ENCODE results near the gene ZBTB48. TPM values are rescaled to one million over a fixed set of nuclear protein-coding genes. Genes with fewer than 3 reads are reported as not detected.

Gene ZBTB48
- total and polyA plus RNA-seq, 4 donors: 8.3 to 18.1 (median 13.1) TPM

DNA sequence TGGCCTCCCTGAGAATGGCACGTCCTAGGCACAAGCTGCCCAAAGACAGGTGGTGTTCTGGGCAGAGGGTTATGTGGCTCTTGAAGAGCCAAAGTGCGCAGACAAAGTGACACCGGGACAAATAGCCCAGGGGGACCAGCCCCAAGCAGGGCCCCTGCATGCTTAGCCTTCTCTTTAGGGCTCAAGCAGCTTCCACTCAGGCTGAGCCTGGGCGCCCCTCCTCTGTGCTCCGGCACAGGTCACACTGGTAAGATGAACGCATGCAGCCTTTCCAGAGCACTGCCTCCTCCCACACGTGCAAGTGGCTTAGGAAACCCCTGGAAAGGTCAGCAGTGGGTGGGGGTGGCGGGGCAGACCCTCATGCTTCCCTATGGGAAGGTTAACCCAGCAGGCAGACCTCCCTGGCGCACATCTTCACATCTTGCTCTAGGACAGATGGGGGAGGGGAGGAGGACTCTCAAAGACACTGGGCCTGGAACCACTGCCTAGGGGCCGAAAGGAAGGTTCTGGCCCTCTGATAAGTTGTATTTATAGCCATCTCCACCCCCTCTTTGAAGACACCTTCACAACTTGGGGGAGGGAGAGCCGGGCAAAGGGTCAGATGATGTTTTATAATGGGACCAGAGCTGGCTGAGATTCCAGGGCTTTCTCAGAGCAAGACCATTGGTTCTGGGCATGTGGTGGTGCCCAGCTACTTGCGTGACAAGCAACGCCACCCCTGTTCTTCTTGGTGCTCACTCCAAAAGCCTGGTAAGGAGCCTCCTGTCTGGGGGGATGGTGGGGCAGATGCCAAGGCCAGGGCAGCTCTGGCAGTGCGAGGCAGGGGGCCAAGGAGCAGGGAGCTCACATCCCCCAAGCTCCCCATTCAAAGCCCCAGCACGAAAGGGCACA, 17.3 kb downstream of the ZBTB48 start:
- Histone ChIP-seq H3K36me3 (ENCODE audit: control insufficient read depth in 4 of 4, insufficient read depth in 3 of 4, low read depth in 1 of 4, low read length in 3 of 4) (peaks cover 22 to 45% (median 34%) of the 10 kb centered on the region in 4 donors), H3K4me3 (ENCODE audit: low read depth in 1 of 3, low read length in 3 of 3) (no peak overlapping the region), H3K27me3 (ENCODE audit: control insufficient read depth in 4 of 4, insufficient read depth in 4 of 4, low read length in 3 of 4) (no peaks in the 10 kb centered on the region), H3K27ac (ENCODE audit: low read depth in 1 of 2, low read length in 2 of 2) (no peak overlapping the region), H3K9me3 (ENCODE audit: control insufficient read depth in 4 of 4, low read length in 3 of 4) (no peaks in the 10 kb centered on the region), H3K4me1 (ENCODE audit: control insufficient read depth in 4 of 4, insufficient read depth in 4 of 4, low read length in 3 of 4) (peaks cover 3 to 42% (median 28%) of the 10 kb centered on the region in 4 donors), H3K9ac (ENCODE audit: low read depth in 1 of 2, low read length in 2 of 2) (no peak overlapping the region)
- no peak for DNase-seq (ENCODE audit: low spot score)
- 85% methylated on average over 15 of the region's 15 CpGs for WGBS
- TF ChIP-seq, protein P1, sequence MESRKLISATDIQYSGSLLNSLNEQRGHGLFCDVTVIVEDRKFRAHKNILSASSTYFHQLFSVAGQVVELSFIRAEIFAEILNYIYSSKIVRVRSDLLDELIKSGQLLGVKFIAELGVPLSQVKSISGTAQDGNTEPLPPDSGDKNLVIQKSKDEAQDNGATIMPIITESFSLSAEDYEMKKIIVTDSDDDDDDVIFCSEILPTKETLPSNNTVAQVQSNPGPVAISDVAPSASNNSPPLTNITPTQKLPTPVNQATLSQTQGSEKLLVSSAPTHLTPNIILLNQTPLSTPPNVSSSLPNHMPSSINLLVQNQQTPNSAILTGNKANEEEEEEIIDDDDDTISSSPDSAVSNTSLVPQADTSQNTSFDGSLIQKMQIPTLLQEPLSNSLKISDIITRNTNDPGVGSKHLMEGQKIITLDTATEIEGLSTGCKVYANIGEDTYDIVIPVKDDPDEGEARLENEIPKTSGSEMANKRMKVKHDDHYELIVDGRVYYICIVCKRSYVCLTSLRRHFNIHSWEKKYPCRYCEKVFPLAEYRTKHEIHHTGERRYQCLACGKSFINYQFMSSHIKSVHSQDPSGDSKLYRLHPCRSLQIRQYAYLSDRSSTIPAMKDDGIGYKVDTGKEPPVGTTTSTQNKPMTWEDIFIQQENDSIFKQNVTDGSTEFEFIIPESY (IDR thresholded peaks at IDR 0.05): no peak

DNA sequence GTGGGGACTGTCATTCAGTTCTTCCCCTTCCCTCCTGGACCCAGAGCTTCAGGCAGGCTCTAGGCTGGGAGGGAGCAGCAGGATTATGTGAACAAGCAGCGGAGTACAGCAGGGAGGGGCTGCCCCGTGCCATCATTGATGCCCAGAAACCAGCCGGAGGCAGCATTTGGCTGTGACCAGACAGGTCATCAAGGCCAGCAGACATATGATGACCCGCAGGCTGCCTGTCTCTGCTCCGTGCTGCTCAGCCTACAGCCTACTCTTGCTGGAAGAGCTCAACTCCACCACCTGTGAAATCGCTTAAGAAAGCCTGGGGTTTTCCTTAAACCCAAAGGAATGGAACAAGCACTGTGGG, 18.0 kb downstream of the ZBTB48 start:
- DNase-seq (ENCODE audit: low spot score): no peak
- WGBS: 87% methylated on average over 6 of the region's 6 CpGs
- no peak overlapping the region for H3K4me3 ChIP-seq (ENCODE audit: low read depth in 1 of 3, low read length in 3 of 3)
- peaks cover 20 to 38% (median 30%) of the 10 kb centered on the region in 4 donors for H3K36me3 ChIP-seq (ENCODE audit: control insufficient read depth in 4 of 4, insufficient read depth in 3 of 4, low read depth in 1 of 4, low read length in 3 of 4)
- H3K9me3 ChIP-seq (ENCODE audit: control insufficient read depth in 4 of 4, low read length in 3 of 4): no peaks in the 10 kb centered on the region
- TF ChIP-seq YY1 (IDR thresholded peaks at IDR 0.05): no peak
- TF ChIP-seq EGR1 (IDR thresholded peaks at IDR 0.05; ENCODE audit: low read depth in 2 of 2): no peak
- no peak for TF ChIP-seq HNF4A (conservative IDR thresholded peaks at IDR 0.05)
- no peak for TF ChIP-seq NR2F2 (IDR thresholded peaks at IDR 0.05)
- TF ChIP-seq, protein P1 (IDR thresholded peaks at IDR 0.05): no peak
- TF ChIP-seq, protein P2, sequence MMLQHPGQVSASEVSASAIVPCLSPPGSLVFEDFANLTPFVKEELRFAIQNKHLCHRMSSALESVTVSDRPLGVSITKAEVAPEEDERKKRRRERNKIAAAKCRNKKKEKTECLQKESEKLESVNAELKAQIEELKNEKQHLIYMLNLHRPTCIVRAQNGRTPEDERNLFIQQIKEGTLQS (IDR thresholded peaks at IDR 0.05): no peak
- no peak for TF ChIP-seq FOXA2 (IDR thresholded peaks at IDR 0.05)
- TF ChIP-seq GABPA (IDR thresholded peaks at IDR 0.05 in 1 of 2, conservative IDR thresholded peaks at IDR 0.05 in 1 of 2): no peak
- TF ChIP-seq HNF4G (IDR thresholded peaks at IDR 0.05): no peak
- H3K9ac ChIP-seq (ENCODE audit: low read depth in 1 of 2, low read length in 2 of 2): no peak overlapping the region
- no peak overlapping the region for H3K27ac ChIP-seq (ENCODE audit: low read depth in 1 of 2, low read length in 2 of 2)
- H3K4me1 ChIP-seq (ENCODE audit: control insufficient read depth in 4 of 4, insufficient read depth in 4 of 4, low read length in 3 of 4): peaks cover 3 to 42% (median 28%) of the 10 kb centered on the region in 4 donors
- no peaks in the 10 kb centered on the region for H3K27me3 ChIP-seq (ENCODE audit: control insufficient read depth in 4 of 4, insufficient read depth in 4 of 4, low read length in 3 of 4)

DNA sequence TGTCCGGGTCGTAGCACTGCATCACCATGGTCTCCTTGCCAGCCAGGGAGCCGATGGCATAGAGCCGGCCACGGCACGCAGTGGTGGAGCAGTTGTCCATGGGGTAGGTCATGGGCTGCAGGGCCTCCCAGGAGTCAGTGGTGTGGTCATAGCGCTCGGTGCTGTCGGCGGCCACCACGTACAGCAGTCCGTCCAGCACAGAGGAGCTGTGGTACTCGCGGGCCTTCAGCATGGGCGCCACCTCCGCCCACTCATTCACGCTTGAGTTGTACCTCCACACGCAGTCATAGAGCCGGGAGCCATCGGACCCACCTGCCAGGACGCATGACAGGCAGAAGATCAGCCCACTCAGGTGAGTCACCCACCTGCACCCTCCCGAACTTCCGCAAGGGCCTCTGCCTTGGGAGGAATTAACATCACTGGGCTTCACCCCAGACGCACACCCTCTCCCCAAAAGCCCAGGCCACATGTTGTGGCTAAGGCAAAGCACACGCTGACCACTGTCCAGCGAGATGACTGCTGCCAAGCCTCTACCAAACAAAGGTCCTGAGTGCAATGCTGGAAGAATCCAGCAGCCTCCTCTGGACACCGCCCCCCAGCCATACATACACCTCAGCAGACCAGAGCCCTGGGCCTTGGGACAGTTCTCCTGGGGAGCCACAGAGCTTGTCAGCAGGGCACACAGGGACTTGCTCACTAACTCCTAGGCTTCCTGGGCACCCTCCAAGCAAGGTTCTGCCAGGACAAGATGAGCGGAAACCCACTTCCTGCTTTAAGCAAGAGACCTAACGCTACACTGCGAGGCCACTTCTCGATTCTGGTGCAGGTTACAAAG, 19.6 kb downstream of the ZBTB48 start:
- H3K36me3 ChIP-seq (ENCODE audit: control insufficient read depth in 4 of 4, insufficient read depth in 3 of 4, low read depth in 1 of 4, low read length in 3 of 4): peaks cover 12 to 24% (median 17%) of the 10 kb centered on the region in 4 donors

More for the DNA sequence above, 19.6 kb downstream of the ZBTB48 start:
- H3K27ac ChIP-seq (ENCODE audit: low read depth in 1 of 2, low read length in 2 of 2): peak overlapping the region; percentile 58 to 65
- peaks cover 7 to 52% (median 35%) of the 10 kb centered on the region in 4 donors for H3K4me1 ChIP-seq (ENCODE audit: control insufficient read depth in 4 of 4, insufficient read depth in 4 of 4, low read length in 3 of 4)
- H3K9ac ChIP-seq (ENCODE audit: low read depth in 1 of 2, low read length in 2 of 2): no peak overlapping the region
- H3K27me3 ChIP-seq (ENCODE audit: control insufficient read depth in 4 of 4, insufficient read depth in 4 of 4, low read length in 3 of 4): no peaks in the 10 kb centered on the region
- peak overlapping the region; percentile 14 to 73 (median 18) for H3K4me3 ChIP-seq (ENCODE audit: low read depth in 1 of 3, low read length in 3 of 3)
- H3K9me3 ChIP-seq (ENCODE audit: control insufficient read depth in 4 of 4, low read length in 3 of 4): no peaks in the 10 kb centered on the region
- no peak for DNase-seq (ENCODE audit: low spot score)
- TF ChIP-seq FOXA2 (IDR thresholded peaks at IDR 0.05) (no peak), JUND (IDR thresholded peaks at IDR 0.05) (no peak)
- TF ChIP-seq, protein P3, sequence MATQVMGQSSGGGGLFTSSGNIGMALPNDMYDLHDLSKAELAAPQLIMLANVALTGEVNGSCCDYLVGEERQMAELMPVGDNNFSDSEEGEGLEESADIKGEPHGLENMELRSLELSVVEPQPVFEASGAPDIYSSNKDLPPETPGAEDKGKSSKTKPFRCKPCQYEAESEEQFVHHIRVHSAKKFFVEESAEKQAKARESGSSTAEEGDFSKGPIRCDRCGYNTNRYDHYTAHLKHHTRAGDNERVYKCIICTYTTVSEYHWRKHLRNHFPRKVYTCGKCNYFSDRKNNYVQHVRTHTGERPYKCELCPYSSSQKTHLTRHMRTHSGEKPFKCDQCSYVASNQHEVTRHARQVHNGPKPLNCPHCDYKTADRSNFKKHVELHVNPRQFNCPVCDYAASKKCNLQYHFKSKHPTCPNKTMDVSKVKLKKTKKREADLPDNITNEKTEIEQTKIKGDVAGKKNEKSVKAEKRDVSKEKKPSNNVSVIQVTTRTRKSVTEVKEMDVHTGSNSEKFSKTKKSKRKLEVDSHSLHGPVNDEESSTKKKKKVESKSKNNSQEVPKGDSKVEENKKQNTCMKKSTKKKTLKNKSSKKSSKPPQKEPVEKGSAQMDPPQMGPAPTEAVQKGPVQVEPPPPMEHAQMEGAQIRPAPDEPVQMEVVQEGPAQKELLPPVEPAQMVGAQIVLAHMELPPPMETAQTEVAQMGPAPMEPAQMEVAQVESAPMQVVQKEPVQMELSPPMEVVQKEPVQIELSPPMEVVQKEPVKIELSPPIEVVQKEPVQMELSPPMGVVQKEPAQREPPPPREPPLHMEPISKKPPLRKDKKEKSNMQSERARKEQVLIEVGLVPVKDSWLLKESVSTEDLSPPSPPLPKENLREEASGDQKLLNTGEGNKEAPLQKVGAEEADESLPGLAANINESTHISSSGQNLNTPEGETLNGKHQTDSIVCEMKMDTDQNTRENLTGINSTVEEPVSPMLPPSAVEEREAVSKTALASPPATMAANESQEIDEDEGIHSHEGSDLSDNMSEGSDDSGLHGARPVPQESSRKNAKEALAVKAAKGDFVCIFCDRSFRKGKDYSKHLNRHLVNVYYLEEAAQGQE (IDR thresholded peaks at IDR 0.05): peak; percentile 43
- 74% methylated on average over 31 of the region's 31 CpGs for WGBS
